H9 (cell line): ENCODE results near the gene ITCH. TPM values are rescaled to one million over a fixed set of nuclear protein-coding genes. Genes with fewer than 3 reads are reported as not detected.
"Not testable (repeated sequence)": the region's sequence is repeated elsewhere in the genome, so short reads cannot be mapped to it uniquely, and the experiment has no call there.

Source experiments
- DNase-seq: peaks from one replicate; pipeline ENCODE4 v3.0.0-alpha.2; 2017
- H2AFZ ChIP-seq: one replicate; pipeline ENCODE4 v1.6.1; 2013; ENCODE audit warnings: mild to moderate bottlenecking, low read length, control low read depth, moderate library complexity
- H2AK5ac ChIP-seq: 2 replicates; pipeline ENCODE4 v1.6.1; 2013; ENCODE audit warnings: low read length, control low read depth, mixed read lengths; ENCODE audit not compliant: insufficient read length
- H2BK120ac ChIP-seq: one replicate; pipeline ENCODE4 v1.6.1; 2013; ENCODE audit warnings: low read depth, mild to moderate bottlenecking, low read length, control low read depth, inconsistent platforms; ENCODE audit not compliant: poor library complexity, severe bottlenecking
- H2BK12ac ChIP-seq: 2 replicates; pipeline ENCODE4 v1.6.1; 2013; ENCODE audit warnings: low read length, control low read depth, mixed read lengths, low read depth; ENCODE audit not compliant: insufficient read length
- H2BK15ac ChIP-seq: 2 replicates; pipeline ENCODE4 v1.6.1; 2013; ENCODE audit warnings: low read depth, low read length, control low read depth
- H2BK20ac ChIP-seq: one replicate; pipeline ENCODE4 v1.6.1; 2013; ENCODE audit warnings: low read depth, mild to moderate bottlenecking, low read length, control low read depth, inconsistent platforms; ENCODE audit not compliant: poor library complexity, severe bottlenecking
- H2BK5ac ChIP-seq: 2 replicates; pipeline ENCODE4 v1.6.1; 2013; ENCODE audit warnings: low read length, control low read depth, mixed read lengths; ENCODE audit not compliant: insufficient read length
- H3K14ac ChIP-seq: 2 replicates; pipeline ENCODE4 v1.6.1; 2013; ENCODE audit warnings: low read length, control low read depth; ENCODE audit not compliant: insufficient read depth
- H3K18ac ChIP-seq: 2 replicates; pipeline ENCODE4 v1.6.1; 2013; ENCODE audit warnings: low read depth, mild to moderate bottlenecking, mixed read lengths, low read length, control low read depth; ENCODE audit not compliant: insufficient read length
- H3K23ac ChIP-seq: 2 replicates; pipeline ENCODE4 v1.6.1; 2013; ENCODE audit warnings: low read length, control low read depth, mixed read lengths, low read depth; ENCODE audit not compliant: insufficient read length
- H3K23me2 ChIP-seq: 2 replicates; pipeline ENCODE4 v1.6.1; 2013; ENCODE audit warnings: low read depth, mild to moderate bottlenecking, mixed read lengths, low read length, control low read depth; ENCODE audit not compliant: insufficient read length, poor library complexity, severe bottlenecking
- H3K27ac ChIP-seq: 2 replicates; pipeline ENCODE4 v1.5.1; 2013; ENCODE audit warnings: low read length, control low read depth, mixed read lengths, low read depth; ENCODE audit not compliant: insufficient read length
- H3K27me3 ChIP-seq: 2 replicates; pipeline ENCODE4 v1.6.1; 2013; ENCODE audit warnings: low read length, control low read depth, inconsistent platforms; ENCODE audit not compliant: insufficient read depth
- H3K4ac ChIP-seq: 2 replicates; pipeline ENCODE4 v1.6.1; 2013; ENCODE audit warnings: low read depth, mild to moderate bottlenecking, control low read depth, inconsistent platforms, low read length, moderate library complexity
- H3K4me1 ChIP-seq: 2 replicates; pipeline ENCODE4 v1.6.1; 2013; ENCODE audit warnings: low read length, control low read depth, inconsistent platforms; ENCODE audit not compliant: insufficient read depth
- H3K4me2 ChIP-seq: 2 replicates; pipeline ENCODE4 v1.6.1; 2013; ENCODE audit warnings: low read length, control low read depth, mixed read lengths; ENCODE audit not compliant: insufficient read length, insufficient read depth
- H3K56ac ChIP-seq: 2 replicates; pipeline ENCODE4 v1.6.1; 2013; ENCODE audit warnings: low read depth, mild to moderate bottlenecking, mixed read lengths, low read length, control low read depth; ENCODE audit not compliant: insufficient read length
- H3K79me1 ChIP-seq: 2 replicates; pipeline ENCODE4 v1.6.1; 2013; ENCODE audit warnings: low read depth, mild to moderate bottlenecking, moderate library complexity, low read length, control low read depth, inconsistent platforms; ENCODE audit not compliant: insufficient read depth, poor library complexity, severe bottlenecking
- H3K79me2 ChIP-seq: 2 replicates; pipeline ENCODE4 v1.6.1; 2013; ENCODE audit warnings: low read length, control low read depth, inconsistent platforms; ENCODE audit not compliant: insufficient read depth
- H3K9ac ChIP-seq: 2 replicates; pipeline ENCODE4 v1.6.1; 2013; ENCODE audit warnings: low read length, control low read depth, mixed read lengths; ENCODE audit not compliant: insufficient read length; ENCODE audit errors: extremely low read depth
- H3K9me3 ChIP-seq: one replicate; pipeline ENCODE4 v1.6.1; 2013; ENCODE audit warnings: low read depth, low read length, inconsistent platforms; ENCODE audit not compliant: control insufficient read depth
- H3T11ph ChIP-seq: one replicate; pipeline ENCODE4 v1.6.1; 2013; ENCODE audit warnings: mild to moderate bottlenecking, low read length, control low read depth, inconsistent platforms
- H4K20me1 ChIP-seq: one replicate; pipeline ENCODE4 v1.6.1; 2013; ENCODE audit not compliant: control insufficient read depth, insufficient read length, insufficient read depth
- H4K5ac ChIP-seq: 2 replicates; pipeline ENCODE4 v1.6.1; 2013; ENCODE audit warnings: low read depth, mild to moderate bottlenecking, mixed read lengths, low read length, control low read depth; ENCODE audit not compliant: insufficient read length
- H4K8ac ChIP-seq: replicated peaks from 2 replicates; pipeline ENCODE4 v1.6.1; 2013; ENCODE audit warnings: low read length, control low read depth, mixed read lengths, low read depth; ENCODE audit not compliant: insufficient read length
- H4K91ac ChIP-seq: 2 replicates; pipeline ENCODE4 v1.6.1; 2013; ENCODE audit warnings: low read depth, mild to moderate bottlenecking, moderate library complexity, mixed read lengths, low read length, control low read depth; ENCODE audit not compliant: insufficient read length
- H3K27ac Mint-ChIP-seq, 3 experiments: 2 replicates in 2 of 3; 3 replicates in 1 of 3; pipeline ENCODE4 v1.8.0; 2020 to 2021; ENCODE audit warnings: mixed read lengths in 3 of 3, mild to moderate bottlenecking in 1 of 3, moderate library complexity in 1 of 3
- H3K27me3 Mint-ChIP-seq: 2 replicates; pipeline ENCODE4 v1.8.0; 2021; ENCODE audit warnings: low read depth, mild to moderate bottlenecking, moderate library complexity, mixed read lengths
- H3K36me3 Mint-ChIP-seq, 3 experiments: 2 replicates in 2 of 3; 3 replicates in 1 of 3; pipeline ENCODE4 v1.8.0; 2020 to 2021; ENCODE audit warnings: low read depth in 3 of 3, mixed read lengths in 3 of 3; ENCODE audit not compliant: insufficient read depth in 1 of 3
- H3K4me1 Mint-ChIP-seq, 2 experiments: 2 replicates each; pipeline ENCODE4 v1.8.0; 2020; ENCODE audit warnings: mixed read lengths in 2 of 2
- H3K4me3 Mint-ChIP-seq, 2 experiments: 2 replicates in 1 of 2; 3 replicates in 1 of 2; pipeline ENCODE4 v1.8.0; 2020 to 2021; ENCODE audit warnings: mild to moderate bottlenecking in 2 of 2, mixed read lengths in 2 of 2, moderate library complexity in 1 of 2
- H3K9me3 Mint-ChIP-seq, 2 experiments: 2 replicates in 1 of 2; 3 replicates in 1 of 2; pipeline ENCODE4 v1.8.0; 2020; ENCODE audit warnings: mild to moderate bottlenecking in 2 of 2, mixed read lengths in 2 of 2, moderate library complexity in 1 of 2
- WGBS: extraction: QIAGEN DNeasy Blood & Tissue Kit; methylation state at CpG from one replicate; pipeline ENCODE4 v1.1.7; 2013; ENCODE audit warnings: missing lambda C conversion rate, low lambda C conversion rate, mixed read lengths; ENCODE audit not compliant: insufficient read length; ENCODE audit errors: extremely low coverage; 5-methylcytosine and 5-hydroxymethylcytosine counted together
- total RNA-seq: library from RNA; stranded (reverse); gene quantifications from 2 replicates; pipeline ENCODE4 v1.2.1, GENCODE V29; 2021

The ITCH gene
- total RNA-seq, 1 experiment from 2014 or later: 55.9 TPM

GRCh38 chr20:34483585-34484220 lies 120.6 kb downstream of the ITCH start:
- not testable (repeated sequence) for H2BK15ac ChIP-seq, H3K23me2 ChIP-seq, H4K8ac ChIP-seq, H3K4me1 ChIP-seq, H3K27ac Mint-ChIP-seq, H3K9me3 ChIP-seq, H4K91ac ChIP-seq, H3K23ac ChIP-seq, H3T11ph ChIP-seq, H2BK20ac ChIP-seq, H4K20me1 ChIP-seq, H3K79me2 ChIP-seq, H2AK5ac ChIP-seq, DNase-seq, H2BK120ac ChIP-seq, H3K4ac ChIP-seq, H2AFZ ChIP-seq, H3K27me3 ChIP-seq, H2BK12ac ChIP-seq, H3K4me2 ChIP-seq, H3K18ac ChIP-seq, H3K9ac ChIP-seq, H3K56ac ChIP-seq, H3K79me1 ChIP-seq, H4K5ac ChIP-seq, H3K4me3 Mint-ChIP-seq, H3K4me1 Mint-ChIP-seq, H3K14ac ChIP-seq, H3K27me3 Mint-ChIP-seq, H2BK5ac ChIP-seq, H3K27ac ChIP-seq
- WGBS: no CpG with 5 or more reads among the region's 3 CpGs
- Mint-ChIP-seq H3K36me3 (peaks cover 60 to 77% (median 74%) of the 10 kb centered on the region in 3 experiments), H3K9me3 (peaks cover 12 to 15% of the 10 kb centered on the region in 2 experiments)
